ENCODE results near the gene CDH15. TPM values are rescaled to one million over a fixed set of nuclear protein-coding genes. Genes with fewer than 3 reads are reported as not detected.

Gene CDH15
- total and polyA plus RNA-seq, 2 experiments from 2014 or later, result 0.06 TPM; not detected in 1

DNA sequence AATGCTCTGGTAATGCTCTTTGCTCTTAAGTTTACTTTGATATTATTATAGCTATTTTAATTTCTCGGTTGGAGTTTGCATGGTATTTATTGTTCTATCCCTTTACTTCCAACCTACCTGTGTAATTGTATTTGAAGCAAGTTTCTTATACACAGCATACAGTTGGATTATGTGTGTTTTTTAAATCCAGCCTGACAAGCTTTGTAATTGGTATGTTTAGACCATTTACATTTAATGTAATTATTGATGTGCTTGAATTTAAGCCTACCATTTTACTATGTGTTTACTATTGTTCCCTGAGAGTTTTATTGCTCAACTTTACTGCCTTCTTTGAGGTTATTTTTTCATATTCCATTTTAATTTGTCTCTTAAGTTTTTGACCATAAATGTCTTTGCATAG, 42.2 kb upstream of the CDH15 start:
- 95 to 100% methylated on average over 1 of the region's 1 CpG for WGBS, 2 experiments (ENCODE audit: low coverage in 1 of 2, low lambda C conversion rate in 2 of 2, missing lambda C conversion rate in 2 of 2)
- Histone ChIP-seq H3K36me3 (ENCODE audit: low read depth) (peaks cover 5% of the 10 kb centered on the region), H3K9me3 (ENCODE audit: low read depth) (no peaks in the 10 kb centered on the region), H3K4me2 (ENCODE audit: unreplicated experiment) (no peak overlapping the region), H3K79me2 (ENCODE audit: insufficient read depth) (no peaks in the 10 kb centered on the region), H4K20me1 (ENCODE audit: insufficient read depth) (no peaks in the 10 kb centered on the region), H3K9me2 (ENCODE audit: insufficient read depth) (no peaks in the 10 kb centered on the region), H3K27me3 (replicated peaks; ENCODE audit: insufficient read depth) (no peaks in the 10 kb centered on the region), H3K9ac (no peak overlapping the region), H3K4me3 (no peak overlapping the region), H3K4me1 (ENCODE audit: insufficient read depth) (no peaks in the 10 kb centered on the region), H3F3A (ENCODE audit: insufficient read depth) (no peaks in the 10 kb centered on the region), H2AFZ (no peak overlapping the region), H3K27ac (no peak overlapping the region)
- in situ Hi-C loops (cut with MboI), result no loop called here
- no peak for DNase-seq
- TF ChIP-seq EZH2phosphoT487 (IDR thresholded peaks at IDR 0.05; ENCODE audit: insufficient read depth, low read depth) (no peak), EZH2 (IDR thresholded peaks at IDR 0.05; ENCODE audit: insufficient read depth, poor library complexity, severe bottlenecking) (no peak)

GRCh38 chr16:89130448-89130847, 41.1 kb upstream of the CDH15 start:
- no peak for DNase-seq
- H3K27me3 ChIP-seq (replicated peaks; ENCODE audit: insufficient read depth), result no peaks in the 10 kb centered on the region
- no peak overlapping the region for H3K4me2 ChIP-seq (ENCODE audit: unreplicated experiment)
- H3K4me3 ChIP-seq, result no peak overlapping the region
- H3K36me3 ChIP-seq (ENCODE audit: low read depth), result peaks cover 5% of the 10 kb centered on the region
- H3K79me2 ChIP-seq (ENCODE audit: insufficient read depth), result no peaks in the 10 kb centered on the region
- H2AFZ ChIP-seq, result no peak overlapping the region
- 96 to 98% methylated on average over 5 of the region's 5 CpGs for WGBS, 2 experiments (ENCODE audit: low coverage in 1 of 2, low lambda C conversion rate in 2 of 2, missing lambda C conversion rate in 2 of 2)
- H4K20me1 ChIP-seq (ENCODE audit: insufficient read depth), result no peaks in the 10 kb centered on the region
- H3K27ac ChIP-seq, result no peak overlapping the region
- H3K9me2 ChIP-seq (ENCODE audit: insufficient read depth), result no peaks in the 10 kb centered on the region
- H3F3A ChIP-seq (ENCODE audit: insufficient read depth), result no peaks in the 10 kb centered on the region
- no peaks in the 10 kb centered on the region for H3K9me3 ChIP-seq (ENCODE audit: low read depth)
- no peak overlapping the region for H3K9ac ChIP-seq
- in situ Hi-C loops (cut with MboI), result no loop called here
- no peaks in the 10 kb centered on the region for H3K4me1 ChIP-seq (ENCODE audit: insufficient read depth)
- TF ChIP-seq EZH2 (IDR thresholded peaks at IDR 0.05; ENCODE audit: insufficient read depth, poor library complexity, severe bottlenecking) (no peak), EZH2phosphoT487 (IDR thresholded peaks at IDR 0.05; ENCODE audit: insufficient read depth, low read depth) (no peak)

DNA sequence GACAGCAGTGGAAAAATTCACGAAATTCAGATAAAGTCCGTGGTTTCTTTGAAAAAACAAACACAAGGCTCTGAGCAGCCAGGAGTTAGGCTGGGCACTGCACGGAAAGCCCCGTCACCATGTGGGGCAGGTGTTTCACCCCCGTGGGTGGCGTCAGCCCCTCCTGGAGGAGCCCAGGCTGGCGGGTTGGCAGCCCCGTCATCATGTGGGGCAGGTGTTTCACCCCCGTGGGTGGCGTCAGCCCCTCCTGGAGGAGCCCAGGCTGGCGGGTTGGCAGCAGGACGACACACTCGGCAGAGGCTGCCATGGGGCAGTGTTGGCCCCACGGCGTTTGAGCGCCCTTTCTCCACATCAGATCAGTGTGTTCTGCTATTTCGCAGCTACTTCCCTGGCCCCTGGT, 39.8 kb upstream of the CDH15 start:
- no peak overlapping the region for H3K27ac ChIP-seq
- no peaks in the 10 kb centered on the region for H3K79me2 ChIP-seq (ENCODE audit: insufficient read depth)
- no peaks in the 10 kb centered on the region for H3F3A ChIP-seq (ENCODE audit: insufficient read depth)
- H3K4me2 ChIP-seq (ENCODE audit: unreplicated experiment), result no peak overlapping the region
- TF ChIP-seq EZH2phosphoT487 (IDR thresholded peaks at IDR 0.05; ENCODE audit: insufficient read depth, low read depth) (no peak), EZH2 (IDR thresholded peaks at IDR 0.05; ENCODE audit: insufficient read depth, poor library complexity, severe bottlenecking) (no peak)
- H3K4me3 ChIP-seq, result no peak overlapping the region
- H3K9me3 ChIP-seq (ENCODE audit: low read depth), result no peaks in the 10 kb centered on the region
- no peaks in the 10 kb centered on the region for H3K9me2 ChIP-seq (ENCODE audit: insufficient read depth)
- H2AFZ ChIP-seq, result no peak overlapping the region
- no peaks in the 10 kb centered on the region for H3K4me1 ChIP-seq (ENCODE audit: insufficient read depth)
- H3K9ac ChIP-seq, result no peak overlapping the region
- in situ Hi-C loops (cut with MboI), result no loop called here
- H4K20me1 ChIP-seq (ENCODE audit: insufficient read depth), result no peaks in the 10 kb centered on the region
- H3K27me3 ChIP-seq (replicated peaks; ENCODE audit: insufficient read depth), result no peaks in the 10 kb centered on the region
- DNase-seq, result no peak
- H3K36me3 ChIP-seq (ENCODE audit: low read depth), result peaks cover 5% of the 10 kb centered on the region
- WGBS, 2 experiments (ENCODE audit: low coverage in 1 of 2, low lambda C conversion rate in 2 of 2, missing lambda C conversion rate in 2 of 2), result 85 to 92% methylated on average over 16 to 17 of the region's 17 CpGs

DNA sequence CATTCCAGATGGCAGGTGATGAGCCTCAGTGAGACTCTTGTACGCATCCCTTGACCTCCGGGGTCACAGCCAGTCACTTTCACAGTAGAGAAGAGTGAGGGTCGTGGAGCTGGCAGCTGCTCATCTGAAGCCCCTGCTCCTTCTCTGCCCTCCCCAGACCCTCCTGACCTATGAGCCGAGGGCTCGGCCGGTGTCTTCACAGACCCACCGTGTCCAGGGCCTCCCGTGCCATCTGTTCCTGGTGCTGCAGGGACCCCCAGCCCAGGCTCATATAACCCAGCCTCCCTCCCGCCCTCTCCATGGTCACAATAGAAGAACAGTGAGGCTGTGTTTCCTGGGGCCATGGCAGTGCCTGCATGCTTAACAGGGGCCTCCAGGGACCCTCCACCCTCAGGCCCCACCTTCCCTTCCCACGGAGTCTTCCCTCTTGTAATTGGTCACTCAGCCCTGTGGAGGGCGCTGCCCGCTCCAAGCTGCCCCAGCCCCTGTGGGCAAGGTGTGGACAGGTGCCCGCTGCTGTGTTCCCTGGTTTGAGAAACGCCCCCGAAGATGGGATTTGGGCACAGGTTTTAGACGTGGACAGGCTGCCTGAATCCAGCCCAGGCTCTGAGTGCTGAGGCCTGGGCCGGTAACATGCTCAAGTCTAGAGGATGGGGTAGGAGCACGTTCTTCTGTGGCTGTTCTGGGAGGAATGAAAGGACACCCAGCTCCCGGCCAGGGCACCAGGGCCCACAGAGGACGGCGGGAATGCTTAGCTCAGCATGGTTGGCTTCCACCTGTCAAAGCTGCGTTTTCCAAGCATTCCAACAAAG, 39.1 kb upstream of the CDH15 start:
- in situ Hi-C loops (cut with MboI), result no loop called here
- H3K27ac ChIP-seq, result no peak overlapping the region
- DNase-seq, result no peak
- H4K20me1 ChIP-seq (ENCODE audit: insufficient read depth), result no peaks in the 10 kb centered on the region
- TF ChIP-seq EZH2phosphoT487 (IDR thresholded peaks at IDR 0.05; ENCODE audit: insufficient read depth, low read depth), result no peak
- H3K4me1 ChIP-seq (ENCODE audit: insufficient read depth), result no peaks in the 10 kb centered on the region
- H3K9ac ChIP-seq, result no peak overlapping the region
- 94% methylated on average over 21 to 22 of the region's 22 CpGs for WGBS, 2 experiments (ENCODE audit: low coverage in 1 of 2, low lambda C conversion rate in 2 of 2, missing lambda C conversion rate in 2 of 2)
- H3K27me3 ChIP-seq (replicated peaks; ENCODE audit: insufficient read depth), result no peaks in the 10 kb centered on the region
- no peaks in the 10 kb centered on the region for H3F3A ChIP-seq (ENCODE audit: insufficient read depth)
- no peak overlapping the region for H3K4me3 ChIP-seq
- H3K79me2 ChIP-seq (ENCODE audit: insufficient read depth), result no peaks in the 10 kb centered on the region
- no peaks in the 10 kb centered on the region for H3K9me3 ChIP-seq (ENCODE audit: low read depth)
- H3K36me3 ChIP-seq (ENCODE audit: low read depth), result peaks cover 5% of the 10 kb centered on the region
- no peak overlapping the region for H2AFZ ChIP-seq
- no peaks in the 10 kb centered on the region for H3K9me2 ChIP-seq (ENCODE audit: insufficient read depth)
- no peak overlapping the region for H3K4me2 ChIP-seq (ENCODE audit: unreplicated experiment)
